Measurements from ENCODE around the gene PCDHA4.

- TF ChIP-seq POLR2AphosphoS5 (IDR thresholded peaks at IDR 0.05; ENCODE audit: low read depth, low read length) (no peak), POLR2A (IDR thresholded peaks at IDR 0.05; ENCODE audit: low read depth, low read length) (no peak)
These were observed 26.4 kb upstream of the PCDHA4 start for GRCh38 chr5:140780512-140780911.

Measured in GM12892 (cell line).